Suppressor macrophage treated with lipopolysaccharide for 1 hour (primary cell): ENCODE measurements around the gene CCNA1.
A peak's percentile ranks its signal among the peaks of the same experiment; 100 is the strongest.

ENCODE experiments used
- DNase-seq, 3 donors: peaks; one replicate each; pipeline ENCODE4 v3.0.0-alpha.2; 2020 to 2022

The CCNA1 gene

DNA sequence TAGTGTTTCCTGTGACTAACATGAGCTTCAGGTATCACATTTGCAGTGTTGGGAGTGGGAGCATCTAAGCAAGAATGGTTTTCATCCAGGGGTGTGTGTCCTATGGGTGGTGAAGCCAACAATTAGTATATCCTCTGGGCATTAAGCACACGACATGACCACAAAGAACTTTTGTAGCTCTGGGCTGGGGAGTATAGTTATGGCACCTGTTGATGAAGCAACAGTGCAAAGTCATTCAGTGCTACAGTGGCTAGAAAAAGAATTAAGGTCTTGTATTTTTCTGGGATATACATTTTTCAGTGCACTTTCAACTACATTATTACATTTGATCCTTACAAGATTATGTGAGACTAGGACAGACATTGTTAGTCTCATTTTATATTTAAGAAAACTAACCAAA is 21.8 kb downstream of the CCNA1 start:
- DNase-seq: no peak

- no peak for DNase-seq
Measured at GRCh38 chr13:36454987-36455386, 22.7 kb downstream of the CCNA1 start.

DNA sequence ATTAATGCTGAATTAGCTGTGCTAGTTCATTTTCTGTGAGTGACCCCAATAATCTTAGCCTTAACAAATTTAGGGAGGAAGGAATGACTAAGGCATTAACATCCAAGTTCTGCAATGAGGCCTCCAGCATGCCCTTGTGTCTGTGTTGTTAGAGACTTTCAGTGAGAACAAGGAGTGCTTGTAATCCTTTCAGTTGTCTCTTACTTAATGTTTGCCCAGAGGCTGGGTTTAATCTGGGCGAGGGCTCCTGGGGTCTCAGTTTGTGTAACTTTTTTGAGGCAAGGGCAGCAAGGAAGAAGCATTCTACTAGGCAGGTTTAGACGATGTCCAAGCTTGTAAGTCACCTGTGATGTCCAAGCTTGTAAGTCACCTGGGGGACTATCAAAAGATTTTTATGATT is 24.3 kb downstream of the CCNA1 start:
- DNase-seq: no peak

DNA sequence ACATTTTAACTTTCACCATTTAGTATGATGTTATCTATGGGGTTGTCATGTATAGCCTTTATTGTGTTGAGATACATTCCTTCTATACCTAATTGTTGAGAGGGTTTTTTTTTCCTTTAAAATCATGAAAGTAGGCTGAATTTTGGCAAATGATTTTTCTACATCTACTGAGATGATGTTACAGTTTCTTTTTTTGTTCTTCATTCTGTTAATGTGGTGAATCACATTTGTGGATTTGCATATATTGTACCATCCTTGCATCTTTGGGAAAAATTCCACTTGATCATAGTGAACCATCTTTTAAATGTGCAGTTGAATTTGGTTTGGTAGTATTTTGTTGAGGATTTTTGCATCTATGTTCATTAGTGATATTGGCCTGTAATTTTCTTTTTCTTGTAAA is 29.2 kb downstream of the CCNA1 start:
- no peak for DNase-seq

- peak in 2 of 3 donors; percentile 9 to 14 for DNase-seq
Measured at GRCh38 chr13:36475468-36475867, 43.2 kb downstream of the CCNA1 start.

DNA sequence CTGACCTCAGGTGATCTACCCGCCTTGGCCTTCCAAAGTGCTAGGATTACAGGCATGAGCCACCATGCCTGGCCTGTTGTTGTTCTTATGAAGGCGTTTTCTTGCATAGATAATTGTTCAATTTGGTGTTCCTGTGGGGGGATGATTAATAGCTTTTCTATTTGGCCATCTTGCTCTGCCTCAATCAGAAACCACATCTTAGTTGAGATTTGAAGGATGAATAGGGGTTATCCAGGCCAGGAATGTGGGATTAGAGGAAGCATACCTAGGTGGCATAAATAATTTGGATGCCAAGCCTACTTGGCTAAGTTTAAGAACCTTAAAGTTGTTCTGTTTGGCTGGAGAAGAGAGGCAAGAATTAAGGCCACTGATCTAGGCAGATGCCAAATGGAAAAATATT is 44.4 kb downstream of the CCNA1 start:
- DNase-seq: no peak

- DNase-seq: no peak
Measured at GRCh38 chr13:36480726-36481427, 48.6 kb downstream of the CCNA1 start.

- no peak for DNase-seq
Measured at GRCh38 chr13:36490055-36490454, 57.8 kb downstream of the CCNA1 start.
